H1 (cell line): ENCODE measurements around the gene GAPDHS. TPM values are rescaled to one million over a fixed set of nuclear protein-coding genes. Genes with fewer than 3 reads are reported as not detected.

Experiments
- CTCF ChIA-PET: fragments of 300-600 bp; sonication (Branson Sonifier 250); formaldehyde crosslinking; loops from one replicate; lab custom pipeline; 2021; ENCODE audit not compliant: partially characterized antibody; lab: Charles Lee
- POLR2A ChIA-PET: fragments of 300-600 bp; sonication (Branson Sonifier 250); formaldehyde crosslinking; loops from one replicate; lab custom pipeline; 2021; ENCODE audit warnings: inconsistent platforms; ENCODE audit not compliant: partially characterized antibody; lab: Charles Lee
- DNase-seq, 2 experiments: peaks; one replicate each; pipeline versions ENCODE4 v3.0.0 to v3.0.0-alpha.2; 2010 to 2022; ENCODE audit warnings: low spot score in 2 of 2, low read depth in 1 of 2, mixed read lengths in 1 of 2
- FAIRE-seq: peaks from 2 replicates; lab custom pipeline; 2011; peaks lifted over from hg19 to GRCh38; lab: Jason Lieb, UNC
- H2AFZ ChIP-seq: 2 replicates; pipeline ENCODE4 v1.8.1; 2012; ENCODE audit warnings: low read length, inconsistent platforms
- H2AK5ac ChIP-seq: 2 replicates; pipeline ENCODE4 v1.6.1; 2013; ENCODE audit warnings: low read depth, low read length
- H2BK120ac ChIP-seq: replicated peaks from 2 replicates; pipeline ENCODE3; 2013; ENCODE audit warnings: low read depth, low read length, inconsistent platforms
- H2BK12ac ChIP-seq: 2 replicates; pipeline ENCODE4 v1.6.1; 2013; ENCODE audit warnings: low read depth, low read length
- H2BK15ac ChIP-seq: 2 replicates; pipeline ENCODE4 v1.6.1; 2013; ENCODE audit warnings: low read length
- H2BK20ac ChIP-seq: 2 replicates; pipeline ENCODE4 v1.6.1; 2013; ENCODE audit warnings: low read length
- H2BK5ac ChIP-seq: 2 replicates; pipeline ENCODE4 v1.6.1; 2013; ENCODE audit warnings: low read depth, low read length
- H3K14ac ChIP-seq: 2 replicates; pipeline ENCODE4 v1.6.1; 2013; ENCODE audit warnings: inconsistent platforms; ENCODE audit not compliant: insufficient read length
- H3K18ac ChIP-seq: 2 replicates; pipeline ENCODE4 v1.6.1; 2013; ENCODE audit warnings: low read length; ENCODE audit errors: extremely low read depth
- H3K23ac ChIP-seq: 2 replicates; pipeline ENCODE4 v1.6.1; 2013; ENCODE audit warnings: inconsistent platforms; ENCODE audit not compliant: insufficient read length
- H3K23me2 ChIP-seq: 2 replicates; pipeline ENCODE4 v1.6.1; 2013; ENCODE audit warnings: low read depth, low read length
- H3K27ac ChIP-seq: 2 replicates; pipeline ENCODE4 v1.6.1; 2011; ENCODE audit warnings: low read depth, low read length, inconsistent platforms
- H3K27me3 ChIP-seq, 4 experiments: replicated peaks in 1 of 4; 1 replicate in 1 of 4; 2 replicates in 3 of 4; pipeline versions ENCODE4 v1.6.1 to v1.8.1; 2011 to 2013; ENCODE audit warnings: low read length in 3 of 4, mild to moderate bottlenecking in 3 of 4, inconsistent platforms in 2 of 4, mixed read lengths in 2 of 4, moderate library complexity in 1 of 4; ENCODE audit not compliant: control insufficient read depth in 3 of 4, insufficient read depth in 3 of 4; ENCODE audit errors: extremely low read depth in 1 of 4
- H3K36me3 ChIP-seq, 4 experiments: 2 replicates each; pipeline versions ENCODE4 v1.6.1 to v1.8.1; 2011 to 2013; ENCODE audit warnings: mild to moderate bottlenecking in 4 of 4, low read length in 3 of 4, moderate library complexity in 2 of 4, control low read depth in 1 of 4, inconsistent platforms in 1 of 4; ENCODE audit not compliant: insufficient read depth in 4 of 4, control insufficient read depth in 2 of 4
- H3K4ac ChIP-seq: replicated peaks from 2 replicates; pipeline ENCODE3; 2013; ENCODE audit warnings: low read length, low read depth, mixed read lengths, inconsistent platforms; ENCODE audit not compliant: insufficient read length
- H3K4me1 ChIP-seq, 4 experiments: replicated peaks in 1 of 4; 1 replicate in 1 of 4; 2 replicates in 3 of 4; pipeline versions ENCODE4 v1.6.1 to v1.8.1; 2011 to 2013; ENCODE audit warnings: low read length in 3 of 4, inconsistent platforms in 2 of 4, mixed read lengths in 1 of 4; ENCODE audit not compliant: insufficient read depth in 4 of 4, control insufficient read depth in 3 of 4
- H3K4me2 ChIP-seq, 2 experiments: 2 replicates each; pipeline versions ENCODE4 v1.6.1 to v1.8.1; 2011 to 2013; ENCODE audit warnings: low read depth in 2 of 2, low read length in 2 of 2, control low read depth in 1 of 2, inconsistent platforms in 1 of 2, mild to moderate bottlenecking in 1 of 2; ENCODE audit not compliant: insufficient read depth in 1 of 2
- H3K4me3 ChIP-seq, 4 experiments: fragments of 200-600, 300-600 bp in 1 of 4; sonication (generic), shearing (Covaris generic), sonication (Bioruptor Twin) in 1 of 4; 2 replicates each; pipeline versions ENCODE4 v1.5.1 to v1.8.1; 2011 to 2016; ENCODE audit warnings: low read length in 4 of 4, low read depth in 3 of 4, control low read depth in 2 of 4, inconsistent platforms in 2 of 4, mild to moderate bottlenecking in 2 of 4, mixed read lengths in 1 of 4, moderate library complexity in 1 of 4; ENCODE audit not compliant: insufficient read depth in 2 of 4; ENCODE audit errors: extremely low read depth in 1 of 4
- H3K56ac ChIP-seq: replicated peaks from 2 replicates; pipeline ENCODE3; 2013; ENCODE audit warnings: low read depth, mild to moderate bottlenecking, mixed read lengths, low read length, inconsistent platforms; ENCODE audit not compliant: insufficient read length
- H3K79me1 ChIP-seq: 2 replicates; pipeline ENCODE4 v1.6.1; 2013; ENCODE audit warnings: low read depth, low read length, control low read depth
- H3K79me2 ChIP-seq, 2 experiments: 2 replicates each; pipeline versions ENCODE4 v1.6.1 to v1.8.1; 2012 to 2013; ENCODE audit warnings: low read length in 2 of 2, mild to moderate bottlenecking in 2 of 2, inconsistent platforms in 1 of 2; ENCODE audit not compliant: insufficient read depth in 2 of 2, control insufficient read depth in 1 of 2
- H3K9ac ChIP-seq, 4 experiments: replicated peaks in 1 of 4; 1 replicate in 1 of 4; 2 replicates in 3 of 4; pipeline versions ENCODE4 v1.6.1 to v1.8.1; 2011 to 2013; ENCODE audit warnings: low read depth in 3 of 4, low read length in 3 of 4, control low read depth in 2 of 4, mild to moderate bottlenecking in 2 of 4, moderate library complexity in 2 of 4, inconsistent platforms in 1 of 4; ENCODE audit errors: extremely low read depth in 1 of 4
- H3K9me3 ChIP-seq, 2 experiments: 2 replicates each; pipeline versions ENCODE4 v1.6.1 to v1.8.1; 2012 to 2013; ENCODE audit warnings: mild to moderate bottlenecking in 2 of 2, moderate library complexity in 2 of 2, control low read depth in 1 of 2, inconsistent platforms in 1 of 2, low read depth in 1 of 2, low read length in 1 of 2, mixed read lengths in 1 of 2; ENCODE audit not compliant: insufficient read depth in 2 of 2
- H4K20me1 ChIP-seq, 2 experiments: replicated peaks in 1 of 2; 2 replicates each; pipeline versions ENCODE3 to v1.8.1; 2011 to 2013; ENCODE audit warnings: inconsistent platforms in 2 of 2, low read length in 2 of 2, mild to moderate bottlenecking in 1 of 2; ENCODE audit not compliant: insufficient read depth in 2 of 2, control insufficient read depth in 1 of 2
- H4K5ac ChIP-seq: 2 replicates; pipeline ENCODE4 v1.6.1; 2013; ENCODE audit warnings: low read length, low read depth, mixed read lengths, inconsistent platforms; ENCODE audit not compliant: insufficient read length
- H4K8ac ChIP-seq: 2 replicates; pipeline ENCODE4 v1.8.0; 2013; ENCODE audit warnings: mild to moderate bottlenecking, moderate library complexity, low read length, inconsistent platforms; ENCODE audit not compliant: insufficient read depth; ENCODE audit errors: extremely low read depth
- H4K91ac ChIP-seq: replicated peaks from 2 replicates; pipeline ENCODE3; 2013; ENCODE audit warnings: low read length, mixed read lengths, inconsistent platforms; ENCODE audit not compliant: insufficient read length
- ATF3 ChIP-seq: IDR thresholded peaks from 2 replicates; pipeline ENCODE4 v1.6.1; 2011; ENCODE audit warnings: low read depth, mild to moderate bottlenecking, low read length; ENCODE audit not compliant: insufficient read depth
- CEBPB ChIP-seq: IDR thresholded peaks from 2 replicates; pipeline ENCODE4 v1.6.1; 2012; ENCODE audit warnings: low read depth, low read length
- E2F6 ChIP-seq: IDR thresholded peaks from 2 replicates; pipeline ENCODE4 v1.6.1; 2012; ENCODE audit warnings: inconsistent platforms
- EGR1 ChIP-seq: IDR thresholded peaks from 2 replicates; pipeline ENCODE4 v1.6.1; 2011; ENCODE audit warnings: low read depth, low read length, borderline replicate concordance
- EP300 ChIP-seq, 2 experiments: IDR thresholded peaks; 1 replicate in 1 of 2; 2 replicates in 1 of 2; pipeline ENCODE4 v1.6.1; 2011 to 2012; ENCODE audit warnings: low read depth in 2 of 2, low read length in 2 of 2, mild to moderate bottlenecking in 2 of 2, borderline replicate concordance in 1 of 2, inconsistent platforms in 1 of 2, moderate library complexity in 1 of 2
- JUND ChIP-seq: IDR thresholded peaks from 2 replicates; pipeline ENCODE4 v1.6.1; 2011; ENCODE audit warnings: mild to moderate bottlenecking, improper control_type of control experiment, low read length
- POLR2AphosphoS5 ChIP-seq: IDR thresholded peaks from 2 replicates; pipeline ENCODE4 v1.6.1; 2011; ENCODE audit warnings: low read depth, low read length
- POU5F1 ChIP-seq: IDR thresholded peaks from 2 replicates; pipeline ENCODE4 v1.6.1; 2011; ENCODE audit warnings: low read depth, mild to moderate bottlenecking, low read length, moderate library complexity
- RAD21 ChIP-seq, 2 experiments: IDR thresholded peaks in 1 of 2; conservative IDR thresholded peaks in 1 of 2; 2 replicates each; pipeline ENCODE4 v1.6.1; 2011; ENCODE audit warnings: low read depth in 2 of 2, low read length in 2 of 2, improper control_type of control experiment in 1 of 2, inconsistent platforms in 1 of 2, mild to moderate bottlenecking in 1 of 2, moderate library complexity in 1 of 2
- SIX5 ChIP-seq: IDR thresholded peaks from 2 replicates; pipeline ENCODE4 v1.6.1; 2011; ENCODE audit warnings: mild to moderate bottlenecking, low read depth, low read length
- SP2 ChIP-seq: IDR thresholded peaks from 2 replicates; pipeline ENCODE4 v1.6.1; 2012; ENCODE audit warnings: mild to moderate bottlenecking, low read length, inconsistent platforms
- TAF7 ChIP-seq: optimal IDR thresholded peaks from 2 replicates; pipeline ENCODE3; 2011; ENCODE audit warnings: low read depth, mild to moderate bottlenecking, inconsistent platforms, low read length, moderate library complexity, borderline replicate concordance
- WGBS, 2 experiments: shearing (Covaris generic) in 1 of 2; methylation state at CpG; one replicate each; pipeline versions ENCODE4 v1.1.6 to v1.1.7; 2013 to 2015; ENCODE audit warnings: low lambda C conversion rate in 2 of 2, mixed read lengths in 2 of 2, inconsistent platforms in 1 of 2, low coverage in 1 of 2, missing lambda C conversion rate in 1 of 2; ENCODE audit not compliant: insufficient replicate concordance in 2 of 2, insufficient coverage in 1 of 2, insufficient read length in 1 of 2; ENCODE audit errors: extremely low coverage in 1 of 2, missing lambda C conversion rate in 1 of 2; 5-methylcytosine and 5-hydroxymethylcytosine counted together
- polyA plus RNA-seq, 7 experiments: library from polyadenylated mRNA; depleted of rRNA in 3 of 7; stranded (reverse) in 5 of 7; unstranded in 2 of 7; fragments of >200 nt in 5 of 7; fragments of 200-250 nt in 2 of 7; gene quantifications; 1 replicate in 5 of 7; 2 replicates in 1 of 7; 4 replicates in 1 of 7; pipeline versions ENCODE4 v1.2.1 to v1.2.3, GENCODE V29; 2011 to 2013; ENCODE audit warnings: missing spikeins in 2 of 7, mixed read lengths in 2 of 7
- total RNA-seq: library from RNA; stranded (reverse); fragmentation: NEBNext Ultra II Directional; extraction: Animal tissue kit (Norgen Biotek cat#: 25700); gene quantifications from 2 replicates; pipeline ENCODE4 v1.2.1, GENCODE V29; 2021

The GAPDHS gene
- total and polyA plus RNA-seq, 2 of the 8 experiments (the other 6 are each of a cell fraction or from before 2014, with no cell fraction given), result 0.26 TPM; not detected in 1

- Histone ChIP-seq H2AFZ (no peak overlapping the region), H2AK5ac (no peak overlapping the region), H2BK15ac (no peak overlapping the region), H3K4ac (no peak overlapping the region), H2BK12ac (no peak overlapping the region), H3K27me3 (no peaks in the 10 kb centered on the region; a peak in 1 of 7 replicates), H3K36me3 (peaks cover 0 to 9% (median 6%) of the 10 kb centered on the region in 4 experiments; a peak in 4 of 8 replicates), H4K8ac (no peak overlapping the region), H3K4me2 (no peak overlapping the region), H3K79me2 (peaks cover 0 to 13% of the 10 kb centered on the region in 2 experiments; a peak in 2 of 4 replicates), H3K79me1 (peaks cover 6% of the 10 kb centered on the region; the same call in 1 of the 2 replicates), H2BK120ac (no peak overlapping the region), H3K9ac (no peak overlapping the region), H3K23me2 (peaks cover 3% of the 10 kb centered on the region; the same call in 1 of the 2 replicates), H4K91ac (no peak overlapping the region), H3K23ac (no peak overlapping the region), H3K4me1 (peaks cover 0 to 12% (median 6%) of the 10 kb centered on the region in 4 experiments; a peak in 5 of 7 replicates), H3K4me3 (no peak overlapping the region), H4K5ac (no peak overlapping the region), H3K9me3 (no peaks in the 10 kb centered on the region), H2BK5ac (no peak overlapping the region), H2BK20ac (no peak overlapping the region), H3K18ac (no peak overlapping the region), H3K27ac (no peak overlapping the region), H3K14ac (no peak overlapping the region), H3K56ac (no peak overlapping the region), H4K20me1 (peaks cover 5 to 15% of the 10 kb centered on the region in 2 experiments)
- CTCF ChIA-PET, result interaction anchor here (1.0 to 1.3 kb wide), 2 partner anchors 8 to 29 kb away, joined by 3 to 7 read pairs; no protein-coding TSS in a partner anchor
- 88% methylated on average over 11 of the region's 12 CpGs; no CpG with 5 or more reads in 1 of the 2 experiments for WGBS, 2 experiments
- DNase-seq, result no peak
- FAIRE-seq, result no peak
- POLR2A ChIA-PET, result interaction anchor here (0.7 to 4.4 kb wide), 4 partner anchors 9 to 104 kb away, joined by 3 to 19 read pairs (median 6); no protein-coding TSS in a partner anchor
- TF ChIP-seq JUND (no peak), RAD21 (IDR thresholded peaks at IDR 0.05 in 1 of 2, conservative IDR thresholded peaks at IDR 0.05 in 1 of 2; ENCODE audit: low read depth in 2 of 2, low read length in 2 of 2) (no peak), TAF7 (no peak), E2F6 (no peak), POLR2AphosphoS5 (no peak), POU5F1 (no peak), ATF3 (no peak), CEBPB (no peak), SP2 (no peak), EGR1 (no peak), SIX5 (no peak), EP300 (IDR thresholded peaks at IDR 0.05; ENCODE audit: borderline replicate concordance in 1 of 2, low read depth in 2 of 2, low read length in 2 of 2) (no peak)
Observed at GRCh38 chr19:35539850-35540249, 6.6 kb downstream of the GAPDHS start.
